Inferior parietal cortex (tissue), 1 donor: Measurements from ENCODE around the gene KCNC4.

Experiments used
- DNase-seq: peaks from one replicate; pipeline ENCODE4 v3.0.0-alpha.2; 2016; ENCODE audit errors: extremely low spot score

The KCNC4 gene

GRCh38 chr1:110229348-110230001, 19.4 kb downstream of the KCNC4 start:
- DNase-seq: peak; percentile 15

- DNase-seq: no peak
These were observed 20.5 kb downstream of the KCNC4 start for GRCh38 chr1:110230381-110231199.

- DNase-seq: no peak
These were observed 23.7 kb downstream of the KCNC4 start for GRCh38 chr1:110233861-110234260.

GRCh38 chr1:110234691-110235090, 24.6 kb downstream of the KCNC4 start:
- no peak for DNase-seq

GRCh38 chr1:110235181-110235833, 25.2 kb downstream of the KCNC4 start:
- no peak for DNase-seq

GRCh38 chr1:110235834-110236682, 25.9 kb downstream of the KCNC4 start:
- DNase-seq: no peak

- peak; percentile 24 for DNase-seq
These were observed 27.5 kb downstream of the KCNC4 start for GRCh38 chr1:110237386-110238152.

GRCh38 chr1:110239441-110240430, 29.6 kb downstream of the KCNC4 start:
- DNase-seq: no peak

- DNase-seq: no peak
These were observed 30.5 kb downstream of the KCNC4 start for GRCh38 chr1:110240476-110241210.

- no peak for DNase-seq
These were observed 31.4 kb downstream of the KCNC4 start for GRCh38 chr1:110241516-110241915.

- DNase-seq: no peak
These were observed 31.9 kb downstream of the KCNC4 start for GRCh38 chr1:110242062-110242461.

GRCh38 chr1:110242731-110243130, 32.6 kb downstream of the KCNC4 start:
- DNase-seq: no peak

- DNase-seq: no peak
These were observed 33.0 kb downstream of the KCNC4 start for GRCh38 chr1:110243146-110243545.

- DNase-seq: no peak
These were observed 33.5 kb downstream of the KCNC4 start for GRCh38 chr1:110243574-110243973.

- DNase-seq: no peak
These were observed 35.9 kb downstream of the KCNC4 start for GRCh38 chr1:110245876-110246620.

GRCh38 chr1:110248746-110249145, 38.6 kb downstream of the KCNC4 start:
- DNase-seq: no peak

- no peak for DNase-seq
These were observed 39.1 kb downstream of the KCNC4 start for GRCh38 chr1:110249256-110249655.

GRCh38 chr1:110250008-110250407, 39.9 kb downstream of the KCNC4 start:
- DNase-seq: no peak
